Astrocyte of the cerebellum (primary cell): Measurements from ENCODE around the gene PIK3CA.

ENCODE experiments used
- DNase-seq: peaks from one replicate; pipeline ENCODE4 v3.0.0-alpha.2; 2011; ENCODE audit warnings: low read depth
- H3K4me3 ChIP-seq: 2 replicates; pipeline ENCODE4 v1.5.1; 2011; ENCODE audit warnings: mild to moderate bottlenecking, low read depth, low read length, moderate library complexity
- CTCF ChIP-seq: IDR thresholded peaks from 2 replicates; pipeline ENCODE4 v1.5.1; 2012; ENCODE audit warnings: low read length, low read depth, moderate library complexity, mild to moderate bottlenecking; ENCODE audit errors: missing control alignments
- in situ Hi-C: cut with HindIII; loops from 2 replicates; pipeline ENCODE4 v1.10.0; 2017; ENCODE audit warnings: low sequenced_read_pairs

PIK3CA gene

GRCh38 chr3:179264449-179264848 is 116.3 kb downstream of the PIK3CA start:
- H3K4me3 ChIP-seq: no peak overlapping the region
- no peak for DNase-seq
- in situ Hi-C loops: no loop called here
- TF ChIP-seq CTCF: no peak

GRCh38 chr3:179265092-179265491 is 116.9 kb downstream of the PIK3CA start:
- no peak overlapping the region for H3K4me3 ChIP-seq
- no peak for TF ChIP-seq CTCF
- in situ Hi-C loops: no loop called here
- DNase-seq: no peak

- DNase-seq: no peak
- in situ Hi-C loops: no loop called here
- no peak overlapping the region for H3K4me3 ChIP-seq
- TF ChIP-seq CTCF: no peak
These were observed 117.7 kb downstream of the PIK3CA start for GRCh38 chr3:179265875-179266274.

GRCh38 chr3:179266701-179267211 is 118.6 kb downstream of the PIK3CA start:
- no peak for TF ChIP-seq CTCF
- no peak for DNase-seq
- in situ Hi-C loops: no loop called here
- no peak overlapping the region for H3K4me3 ChIP-seq

GRCh38 chr3:179268400-179269051 is 120.4 kb downstream of the PIK3CA start:
- no peak for DNase-seq
- in situ Hi-C loops: no loop called here
- no peak overlapping the region for H3K4me3 ChIP-seq
- no peak for TF ChIP-seq CTCF

GRCh38 chr3:179269152-179269707 is 121.1 kb downstream of the PIK3CA start:
- in situ Hi-C loops: no loop called here
- DNase-seq: no peak
- H3K4me3 ChIP-seq: no peak overlapping the region
- TF ChIP-seq CTCF: no peak
